H1 (cell line): ENCODE results near the gene TSHZ2. TPM values are rescaled to one million over a fixed set of nuclear protein-coding genes. Genes with fewer than 3 reads are reported as not detected.

Source experiments
- CTCF ChIA-PET: fragments of 300-600 bp; sonication (Branson Sonifier 250); formaldehyde crosslinking; loops from one replicate; lab custom pipeline; 2021; ENCODE audit not compliant: partially characterized antibody; lab: Charles Lee
- POLR2A ChIA-PET: fragments of 300-600 bp; sonication (Branson Sonifier 250); formaldehyde crosslinking; loops from one replicate; lab custom pipeline; 2021; ENCODE audit warnings: inconsistent platforms; ENCODE audit not compliant: partially characterized antibody; lab: Charles Lee
- DNase-seq, 2 experiments: peaks; one replicate each; pipeline versions ENCODE4 v3.0.0 to v3.0.0-alpha.2; 2010 to 2022; ENCODE audit warnings: low spot score in 2 of 2, low read depth in 1 of 2, mixed read lengths in 1 of 2
- FAIRE-seq: peaks from 2 replicates; lab custom pipeline; 2011; peaks lifted over from hg19 to GRCh38; lab: Jason Lieb, UNC
- H2AFZ ChIP-seq: 2 replicates; pipeline ENCODE4 v1.8.1; 2012; ENCODE audit warnings: low read length, inconsistent platforms
- H2AK5ac ChIP-seq: 2 replicates; pipeline ENCODE4 v1.6.1; 2013; ENCODE audit warnings: low read depth, low read length
- H2BK120ac ChIP-seq: replicated peaks from 2 replicates; pipeline ENCODE3; 2013; ENCODE audit warnings: low read depth, low read length, inconsistent platforms
- H2BK12ac ChIP-seq: 2 replicates; pipeline ENCODE4 v1.6.1; 2013; ENCODE audit warnings: low read depth, low read length
- H2BK15ac ChIP-seq: 2 replicates; pipeline ENCODE4 v1.6.1; 2013; ENCODE audit warnings: low read length
- H2BK20ac ChIP-seq: 2 replicates; pipeline ENCODE4 v1.6.1; 2013; ENCODE audit warnings: low read length
- H2BK5ac ChIP-seq: 2 replicates; pipeline ENCODE4 v1.6.1; 2013; ENCODE audit warnings: low read depth, low read length
- H3K14ac ChIP-seq: 2 replicates; pipeline ENCODE4 v1.6.1; 2013; ENCODE audit warnings: inconsistent platforms; ENCODE audit not compliant: insufficient read length
- H3K18ac ChIP-seq: 2 replicates; pipeline ENCODE4 v1.6.1; 2013; ENCODE audit warnings: low read length; ENCODE audit errors: extremely low read depth
- H3K23ac ChIP-seq: 2 replicates; pipeline ENCODE4 v1.6.1; 2013; ENCODE audit warnings: inconsistent platforms; ENCODE audit not compliant: insufficient read length
- H3K23me2 ChIP-seq: 2 replicates; pipeline ENCODE4 v1.6.1; 2013; ENCODE audit warnings: low read depth, low read length
- H3K27ac ChIP-seq: 2 replicates; pipeline ENCODE4 v1.6.1; 2011; ENCODE audit warnings: low read depth, low read length, inconsistent platforms
- H3K27me3 ChIP-seq, 4 experiments: replicated peaks in 1 of 4; 1 replicate in 1 of 4; 2 replicates in 3 of 4; pipeline versions ENCODE4 v1.6.1 to v1.8.1; 2011 to 2013; ENCODE audit warnings: low read length in 3 of 4, mild to moderate bottlenecking in 3 of 4, inconsistent platforms in 2 of 4, mixed read lengths in 2 of 4, moderate library complexity in 1 of 4; ENCODE audit not compliant: control insufficient read depth in 3 of 4, insufficient read depth in 3 of 4; ENCODE audit errors: extremely low read depth in 1 of 4
- H3K36me3 ChIP-seq, 4 experiments: 2 replicates each; pipeline versions ENCODE4 v1.6.1 to v1.8.1; 2011 to 2013; ENCODE audit warnings: mild to moderate bottlenecking in 4 of 4, low read length in 3 of 4, moderate library complexity in 2 of 4, control low read depth in 1 of 4, inconsistent platforms in 1 of 4; ENCODE audit not compliant: insufficient read depth in 4 of 4, control insufficient read depth in 2 of 4
- H3K4ac ChIP-seq: replicated peaks from 2 replicates; pipeline ENCODE3; 2013; ENCODE audit warnings: low read length, low read depth, mixed read lengths, inconsistent platforms; ENCODE audit not compliant: insufficient read length
- H3K4me1 ChIP-seq, 4 experiments: replicated peaks in 1 of 4; 1 replicate in 1 of 4; 2 replicates in 3 of 4; pipeline versions ENCODE4 v1.6.1 to v1.8.1; 2011 to 2013; ENCODE audit warnings: low read length in 3 of 4, inconsistent platforms in 2 of 4, mixed read lengths in 1 of 4; ENCODE audit not compliant: insufficient read depth in 4 of 4, control insufficient read depth in 3 of 4
- H3K4me2 ChIP-seq, 2 experiments: 2 replicates each; pipeline versions ENCODE4 v1.6.1 to v1.8.1; 2011 to 2013; ENCODE audit warnings: low read depth in 2 of 2, low read length in 2 of 2, control low read depth in 1 of 2, inconsistent platforms in 1 of 2, mild to moderate bottlenecking in 1 of 2; ENCODE audit not compliant: insufficient read depth in 1 of 2
- H3K4me3 ChIP-seq, 4 experiments: fragments of 200-600, 300-600 bp in 1 of 4; sonication (generic), shearing (Covaris generic), sonication (Bioruptor Twin) in 1 of 4; 2 replicates each; pipeline versions ENCODE4 v1.5.1 to v1.8.1; 2011 to 2016; ENCODE audit warnings: low read length in 4 of 4, low read depth in 3 of 4, control low read depth in 2 of 4, inconsistent platforms in 2 of 4, mild to moderate bottlenecking in 2 of 4, mixed read lengths in 1 of 4, moderate library complexity in 1 of 4; ENCODE audit not compliant: insufficient read depth in 2 of 4; ENCODE audit errors: extremely low read depth in 1 of 4
- H3K56ac ChIP-seq: replicated peaks from 2 replicates; pipeline ENCODE3; 2013; ENCODE audit warnings: low read depth, mild to moderate bottlenecking, mixed read lengths, low read length, inconsistent platforms; ENCODE audit not compliant: insufficient read length
- H3K79me1 ChIP-seq: 2 replicates; pipeline ENCODE4 v1.6.1; 2013; ENCODE audit warnings: low read depth, low read length, control low read depth
- H3K79me2 ChIP-seq, 2 experiments: 2 replicates each; pipeline versions ENCODE4 v1.6.1 to v1.8.1; 2012 to 2013; ENCODE audit warnings: low read length in 2 of 2, mild to moderate bottlenecking in 2 of 2, inconsistent platforms in 1 of 2; ENCODE audit not compliant: insufficient read depth in 2 of 2, control insufficient read depth in 1 of 2
- H3K9ac ChIP-seq, 4 experiments: replicated peaks in 1 of 4; 1 replicate in 1 of 4; 2 replicates in 3 of 4; pipeline versions ENCODE4 v1.6.1 to v1.8.1; 2011 to 2013; ENCODE audit warnings: low read depth in 3 of 4, low read length in 3 of 4, control low read depth in 2 of 4, mild to moderate bottlenecking in 2 of 4, moderate library complexity in 2 of 4, inconsistent platforms in 1 of 4; ENCODE audit errors: extremely low read depth in 1 of 4
- H3K9me3 ChIP-seq, 2 experiments: 2 replicates each; pipeline versions ENCODE4 v1.6.1 to v1.8.1; 2012 to 2013; ENCODE audit warnings: mild to moderate bottlenecking in 2 of 2, moderate library complexity in 2 of 2, control low read depth in 1 of 2, inconsistent platforms in 1 of 2, low read depth in 1 of 2, low read length in 1 of 2, mixed read lengths in 1 of 2; ENCODE audit not compliant: insufficient read depth in 2 of 2
- H4K20me1 ChIP-seq, 2 experiments: replicated peaks in 1 of 2; 2 replicates each; pipeline versions ENCODE3 to v1.8.1; 2011 to 2013; ENCODE audit warnings: inconsistent platforms in 2 of 2, low read length in 2 of 2, mild to moderate bottlenecking in 1 of 2; ENCODE audit not compliant: insufficient read depth in 2 of 2, control insufficient read depth in 1 of 2
- H4K5ac ChIP-seq: 2 replicates; pipeline ENCODE4 v1.6.1; 2013; ENCODE audit warnings: low read length, low read depth, mixed read lengths, inconsistent platforms; ENCODE audit not compliant: insufficient read length
- H4K8ac ChIP-seq: 2 replicates; pipeline ENCODE4 v1.8.0; 2013; ENCODE audit warnings: mild to moderate bottlenecking, moderate library complexity, low read length, inconsistent platforms; ENCODE audit not compliant: insufficient read depth; ENCODE audit errors: extremely low read depth
- H4K91ac ChIP-seq: replicated peaks from 2 replicates; pipeline ENCODE3; 2013; ENCODE audit warnings: low read length, mixed read lengths, inconsistent platforms; ENCODE audit not compliant: insufficient read length
- BRCA1 ChIP-seq: IDR thresholded peaks from 2 replicates; pipeline ENCODE4 v1.6.1; 2012; ENCODE audit warnings: low read depth, low read length, improper control_type of control experiment
- GTF2F1 ChIP-seq: IDR thresholded peaks from 2 replicates; pipeline ENCODE4 v1.6.1; 2012; ENCODE audit warnings: low read depth, low read length, improper control_type of control experiment, borderline replicate concordance
- JUND ChIP-seq: IDR thresholded peaks from 2 replicates; pipeline ENCODE4 v1.6.1; 2011; ENCODE audit warnings: mild to moderate bottlenecking, improper control_type of control experiment, low read length
- SIRT6 ChIP-seq: IDR thresholded peaks from one replicate; pipeline ENCODE4 v1.7.1; 2012; ENCODE audit warnings: low read length, inconsistent platforms
- SUZ12 ChIP-seq: fragments of 200-600 bp; sonication (generic); IDR thresholded peaks from 2 replicates; pipeline ENCODE4 v1.6.1; 2012; ENCODE audit warnings: mild to moderate bottlenecking, inconsistent platforms, low read length, moderate library complexity, mixed read lengths
- WGBS, 2 experiments: shearing (Covaris generic) in 1 of 2; methylation state at CpG; one replicate each; pipeline versions ENCODE4 v1.1.6 to v1.1.7; 2013 to 2015; ENCODE audit warnings: low lambda C conversion rate in 2 of 2, mixed read lengths in 2 of 2, inconsistent platforms in 1 of 2, low coverage in 1 of 2, missing lambda C conversion rate in 1 of 2; ENCODE audit not compliant: insufficient replicate concordance in 2 of 2, insufficient coverage in 1 of 2, insufficient read length in 1 of 2; ENCODE audit errors: extremely low coverage in 1 of 2, missing lambda C conversion rate in 1 of 2; 5-methylcytosine and 5-hydroxymethylcytosine counted together
- polyA plus RNA-seq, 7 experiments: library from polyadenylated mRNA; depleted of rRNA in 3 of 7; stranded (reverse) in 5 of 7; unstranded in 2 of 7; fragments of >200 nt in 5 of 7; fragments of 200-250 nt in 2 of 7; gene quantifications; 1 replicate in 5 of 7; 2 replicates in 1 of 7; 4 replicates in 1 of 7; pipeline versions ENCODE4 v1.2.1 to v1.2.3, GENCODE V29; 2011 to 2013; ENCODE audit warnings: missing spikeins in 2 of 7, mixed read lengths in 2 of 7
- total RNA-seq: library from RNA; stranded (reverse); fragmentation: NEBNext Ultra II Directional; extraction: Animal tissue kit (Norgen Biotek cat#: 25700); gene quantifications from 2 replicates; pipeline ENCODE4 v1.2.1, GENCODE V29; 2021

Gene TSHZ2
- total and polyA plus RNA-seq, 2 of the 8 experiments (the other 6 are each of a cell fraction or from before 2014, with no cell fraction given): 0.14 to 0.30 TPM

DNA sequence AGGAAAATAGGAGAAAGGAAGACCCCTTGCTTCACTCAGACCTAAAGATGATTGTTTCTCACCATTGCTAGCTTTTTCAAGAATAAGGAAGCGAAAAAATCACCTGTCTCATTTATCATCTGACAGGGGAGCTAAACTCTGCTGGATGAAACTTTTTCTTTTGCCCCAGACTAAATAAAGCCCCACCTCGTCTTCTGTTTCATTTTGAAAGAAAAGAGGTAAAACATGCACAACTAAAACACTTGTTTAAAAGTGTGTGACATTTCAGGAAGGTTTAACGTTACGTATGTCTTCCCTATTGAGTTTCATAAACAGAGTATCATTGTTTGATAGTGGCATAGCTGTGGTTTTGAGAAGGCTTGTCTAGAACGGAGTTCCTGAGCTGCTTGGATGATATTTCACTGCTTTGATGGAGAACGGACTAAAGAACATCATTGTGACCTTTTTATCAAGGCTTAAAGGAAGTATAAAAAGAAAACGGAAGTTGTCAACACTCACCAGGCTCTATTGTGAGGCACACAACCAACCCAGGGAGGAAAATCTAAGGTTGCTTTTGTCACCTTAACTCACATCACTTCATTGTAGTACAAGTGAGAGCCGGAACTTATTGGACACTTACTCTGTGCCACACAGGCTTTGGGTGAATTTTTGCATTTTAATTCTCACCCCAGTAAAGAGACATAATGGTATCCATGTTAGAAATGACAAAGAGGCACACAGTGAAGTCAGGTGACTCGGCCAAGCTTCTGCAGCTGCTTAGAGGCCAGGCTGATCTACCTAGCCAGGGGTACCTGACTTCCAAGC, 29.5 kb downstream of the TSHZ2 start:
- no peaks in the 10 kb centered on the region for H4K20me1 ChIP-seq
- no peak overlapping the region for H3K4me3 ChIP-seq
- CTCF ChIA-PET: interaction anchor here (0.6 to 1.4 kb wide), 5 partner anchors 10 to 219 kb away, joined by 3 to 4 read pairs (median 3); no protein-coding TSS in a partner anchor
- no peaks in the 10 kb centered on the region for H3K79me1 ChIP-seq
- no peaks in the 10 kb centered on the region for H3K27me3 ChIP-seq
- no peak overlapping the region for H3K27ac ChIP-seq
- H3K4me2 ChIP-seq: no peak overlapping the region
- no peak for TF ChIP-seq JUND
- TF ChIP-seq GTF2F1: no peak
- TF ChIP-seq SUZ12: no peak
- TF ChIP-seq BRCA1: no peak
- TF ChIP-seq SIRT6: no peak
- no peak overlapping the region for H2BK120ac ChIP-seq
- no peak overlapping the region for H3K56ac ChIP-seq
- H2BK5ac ChIP-seq: no peak overlapping the region
- H3K36me3 ChIP-seq: no peaks in the 10 kb centered on the region; a peak in 1 of 8 replicates
- no peaks in the 10 kb centered on the region for H3K79me2 ChIP-seq
- no peak overlapping the region for H3K23ac ChIP-seq
- no peaks in the 10 kb centered on the region for H3K23me2 ChIP-seq
- no peak overlapping the region for H3K4ac ChIP-seq
- peak overlapping the region; percentile 57; the same call in 1 of the 2 replicates for H2AFZ ChIP-seq
- no peak overlapping the region for H3K14ac ChIP-seq
- POLR2A ChIA-PET: no interaction called here
- no peak overlapping the region for H2AK5ac ChIP-seq
- no peak for FAIRE-seq
- no peak overlapping the region for H4K5ac ChIP-seq
- no peak overlapping the region for H2BK12ac ChIP-seq
- H3K9me3 ChIP-seq: no peaks in the 10 kb centered on the region
- H3K18ac ChIP-seq: no peak overlapping the region
- no peaks in the 10 kb centered on the region for H3K4me1 ChIP-seq
- H2BK15ac ChIP-seq: no peak overlapping the region
- 90% methylated on average over 9 of the region's 9 CpGs; no CpG with 5 or more reads in 1 of the 2 experiments for WGBS, 2 experiments
- no peak overlapping the region for H3K9ac ChIP-seq
- H2BK20ac ChIP-seq: no peak overlapping the region
- DNase-seq: no peak
- H4K91ac ChIP-seq: no peak overlapping the region
- no peak overlapping the region for H4K8ac ChIP-seq
